ENCODE data around the gene BRD1. TPM values are rescaled to one million over a fixed set of nuclear protein-coding genes. Genes with fewer than 3 reads are reported as not detected.
"Not testable (repeated sequence)": the region's sequence is repeated elsewhere in the genome, so short reads cannot be mapped to it uniquely, and the experiment has no call there.

The BRD1 gene
- total RNA-seq, 1 donor from 2014 or later = 46.6 TPM

GRCh38 chr22:49827271-49827852 is 311 bp downstream of the BRD1 start:
- intact Hi-C loops (cut with micrococcal nuclease) = loop anchor here (2.0 kb wide), 2 partner anchors 25 to 91 kb away; partner anchors contain the start of genes ALG12, CRELD2 and ZBED4

- intact Hi-C loops (cut with micrococcal nuclease) = loop anchor here (1.0 to 2.0 kb wide), 3 partner anchors 13 to 92 kb away; partner anchors contain the start of genes ALG12, CRELD2 and ZBED4
Observed at GRCh38 chr22:49826603-49827270, 936 bp downstream of the BRD1 start.

- intact Hi-C loops (cut with micrococcal nuclease) = loop anchor here (1.0 to 2.0 kb wide), 3 partner anchors 13 to 93 kb away; partner anchors contain the start of genes ALG12, CRELD2 and ZBED4
Observed at GRCh38 chr22:49825944-49826602, 1.6 kb downstream of the BRD1 start.

- intact Hi-C loops (cut with micrococcal nuclease) = no loop called here
Observed at GRCh38 chr22:49825436-49825835, 2.2 kb downstream of the BRD1 start.

- intact Hi-C loops (cut with micrococcal nuclease) = no loop called here
Observed at GRCh38 chr22:49824936-49825335, 2.7 kb downstream of the BRD1 start.

- intact Hi-C loops (cut with micrococcal nuclease) = no loop called here
Observed at GRCh38 chr22:49824185-49824925, 3.3 kb downstream of the BRD1 start.

GRCh38 chr22:49823289-49824045 is 4.2 kb downstream of the BRD1 start:
- intact Hi-C loops (cut with micrococcal nuclease) = no loop called here

GRCh38 chr22:49821741-49822140 is 5.9 kb downstream of the BRD1 start:
- intact Hi-C loops (cut with micrococcal nuclease) = not testable (repeated sequence)

- intact Hi-C loops (cut with micrococcal nuclease) = no loop called here
Observed at GRCh38 chr22:49820984-49821383, 6.7 kb downstream of the BRD1 start.

GRCh38 chr22:49817359-49817758 is 10.3 kb downstream of the BRD1 start:
- intact Hi-C loops (cut with micrococcal nuclease) = no loop called here

- intact Hi-C loops (cut with micrococcal nuclease) = no loop called here
Observed at GRCh38 chr22:49815641-49816091, 12.0 kb downstream of the BRD1 start.

GRCh38 chr22:49814856-49815255 is 12.8 kb downstream of the BRD1 start:
- intact Hi-C loops (cut with micrococcal nuclease) = no loop called here

- intact Hi-C loops (cut with micrococcal nuclease) = no loop called here
Observed at GRCh38 chr22:49814164-49814686, 13.4 kb downstream of the BRD1 start.

GRCh38 chr22:49812838-49813237 is 14.8 kb downstream of the BRD1 start:
- intact Hi-C loops (cut with micrococcal nuclease) = no loop called here

GRCh38 chr22:49811020-49811791 is 16.5 kb downstream of the BRD1 start:
- intact Hi-C loops (cut with micrococcal nuclease) = no loop called here

GRCh38 chr22:49810363-49811019 is 17.2 kb downstream of the BRD1 start:
- intact Hi-C loops (cut with micrococcal nuclease) = no loop called here

GRCh38 chr22:49807780-49808708 is 19.6 kb downstream of the BRD1 start:
- intact Hi-C loops (cut with micrococcal nuclease) = loop anchor here (5.0 kb wide), 1 partner anchor 44 kb away; the partner anchor contains the start of gene ZBED4

- intact Hi-C loops (cut with micrococcal nuclease) = loop anchor here (5.0 kb wide), 1 partner anchor 45 kb away; the partner anchor contains the start of gene ZBED4
Observed at GRCh38 chr22:49807129-49807528, 20.5 kb downstream of the BRD1 start.
